ENCODE measurements around the gene CCDC33.

CCDC33 gene

DNA sequence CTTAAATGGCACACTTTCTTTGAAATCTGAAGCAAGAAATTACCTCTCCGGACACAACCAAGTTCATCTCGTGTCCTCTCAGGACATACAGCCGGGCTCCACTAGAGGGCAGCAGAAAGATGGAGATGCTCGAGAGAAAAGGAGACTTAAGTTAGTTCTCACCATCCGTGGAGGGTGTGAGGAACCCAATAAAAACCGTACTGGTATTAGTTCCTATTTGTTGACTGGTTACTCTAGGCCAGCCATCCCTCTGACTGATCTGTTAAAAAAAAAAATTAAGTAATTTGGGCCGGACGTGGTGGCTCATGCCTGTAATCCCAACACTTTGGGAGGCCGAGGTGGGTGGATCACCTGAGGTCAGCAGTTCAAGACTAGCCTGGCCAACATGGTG lies 139.2 kb downstream of the CCDC33 start:
- peak overlapping the region; percentile 90 for H3K4me2 ChIP-seq (ENCODE audit: low read depth, low read length, poor library complexity, severe bottlenecking)
- no peaks in the 10 kb centered on the region for H4K20me1 ChIP-seq (ENCODE audit: low read depth, low read length)
- peaks cover 6% of the 10 kb centered on the region for H3F3A ChIP-seq (ENCODE audit: insufficient read depth)
- H3K9me2 ChIP-seq (replicated peaks; ENCODE audit: insufficient read depth, low read length), result no peaks in the 10 kb centered on the region
- H3K9ac ChIP-seq (ENCODE audit: low read length), result no peak overlapping the region
- H3K4me3 ChIP-seq (ENCODE audit: insufficient read depth, low read length, poor library complexity, severe bottlenecking), result no peak overlapping the region
- no peaks in the 10 kb centered on the region for H3K27me3 ChIP-seq (ENCODE audit: low read length)
- no peak overlapping the region for H3K27ac ChIP-seq (ENCODE audit: low read depth, low read length)
- peak; percentile 87 for TF ChIP-seq CTCF (IDR thresholded peaks at IDR 0.05; ENCODE audit: insufficient read depth, low read length, poor library complexity, severe bottlenecking)
- no peak for TF ChIP-seq EZH2phosphoT487 (conservative IDR thresholded peaks at IDR 0.05; ENCODE audit: low read length)
- no peaks in the 10 kb centered on the region for H3K79me2 ChIP-seq (ENCODE audit: insufficient read depth, low read length)
- no peaks in the 10 kb centered on the region for H3K9me3 ChIP-seq (ENCODE audit: insufficient read depth, low read length)
- no peak overlapping the region for H2AFZ ChIP-seq (ENCODE audit: low read depth, low read length, severe bottlenecking)
- H3K36me3 ChIP-seq (ENCODE audit: low read length), result no peaks in the 10 kb centered on the region

GRCh38 chr15:74376226-74376625 lies 140.1 kb downstream of the CCDC33 start:
- Histone ChIP-seq H3K9ac (ENCODE audit: low read length) (no peak overlapping the region), H3K4me2 (ENCODE audit: low read depth, low read length, poor library complexity, severe bottlenecking) (no peak overlapping the region), H3K27ac (ENCODE audit: low read depth, low read length) (no peak overlapping the region), H3K79me2 (ENCODE audit: insufficient read depth, low read length) (no peaks in the 10 kb centered on the region), H3F3A (ENCODE audit: insufficient read depth) (peaks cover 6% of the 10 kb centered on the region), H3K9me2 (replicated peaks; ENCODE audit: insufficient read depth, low read length) (no peaks in the 10 kb centered on the region), H3K9me3 (ENCODE audit: insufficient read depth, low read length) (no peaks in the 10 kb centered on the region), H2AFZ (ENCODE audit: low read depth, low read length, severe bottlenecking) (no peak overlapping the region), H3K36me3 (ENCODE audit: low read length) (no peaks in the 10 kb centered on the region), H3K4me3 (ENCODE audit: insufficient read depth, low read length, poor library complexity, severe bottlenecking) (no peak overlapping the region), H4K20me1 (ENCODE audit: low read depth, low read length) (no peaks in the 10 kb centered on the region), H3K27me3 (ENCODE audit: low read length) (no peaks in the 10 kb centered on the region)
- TF ChIP-seq CTCF (IDR thresholded peaks at IDR 0.05; ENCODE audit: insufficient read depth, low read length, poor library complexity, severe bottlenecking) (no peak), EZH2phosphoT487 (conservative IDR thresholded peaks at IDR 0.05; ENCODE audit: low read length) (no peak)

- no peak overlapping the region for H3K4me2 ChIP-seq (ENCODE audit: low read depth, low read length, poor library complexity, severe bottlenecking)
These were observed 140.9 kb downstream of the CCDC33 start for GRCh38 chr15:74376825-74377581.

More at GRCh38 chr15:74376825-74377581, 140.9 kb downstream of the CCDC33 start:
- Histone ChIP-seq H3K79me2 (ENCODE audit: insufficient read depth, low read length) (no peaks in the 10 kb centered on the region), H4K20me1 (ENCODE audit: low read depth, low read length) (no peaks in the 10 kb centered on the region), H3K9me2 (replicated peaks; ENCODE audit: insufficient read depth, low read length) (no peaks in the 10 kb centered on the region), H3K27me3 (ENCODE audit: low read length) (no peaks in the 10 kb centered on the region), H3K4me3 (ENCODE audit: insufficient read depth, low read length, poor library complexity, severe bottlenecking) (no peak overlapping the region), H3K9me3 (ENCODE audit: insufficient read depth, low read length) (no peaks in the 10 kb centered on the region), H2AFZ (ENCODE audit: low read depth, low read length, severe bottlenecking) (no peak overlapping the region), H3F3A (ENCODE audit: insufficient read depth) (peaks cover 6% of the 10 kb centered on the region), H3K9ac (ENCODE audit: low read length) (no peak overlapping the region), H3K36me3 (ENCODE audit: low read length) (no peaks in the 10 kb centered on the region), H3K27ac (ENCODE audit: low read depth, low read length) (no peak overlapping the region)
- TF ChIP-seq EZH2phosphoT487 (conservative IDR thresholded peaks at IDR 0.05; ENCODE audit: low read length) (no peak), CTCF (IDR thresholded peaks at IDR 0.05; ENCODE audit: insufficient read depth, low read length, poor library complexity, severe bottlenecking) (no peak)

All from SU-DHL-6 (cell line).